Measurements from ENCODE around the gene COBLL1. TPM values are rescaled to one million over a fixed set of nuclear protein-coding genes. Genes with fewer than 3 reads are reported as not detected.

Gene COBLL1
- total RNA-seq, 1 experiment from 2014 or later: 0.96 TPM

- no peak for DNase-seq (ENCODE audit: low read depth)
Measured at GRCh38 chr2:164711766-164712138, 129.9 kb downstream of the COBLL1 start.

DNA sequence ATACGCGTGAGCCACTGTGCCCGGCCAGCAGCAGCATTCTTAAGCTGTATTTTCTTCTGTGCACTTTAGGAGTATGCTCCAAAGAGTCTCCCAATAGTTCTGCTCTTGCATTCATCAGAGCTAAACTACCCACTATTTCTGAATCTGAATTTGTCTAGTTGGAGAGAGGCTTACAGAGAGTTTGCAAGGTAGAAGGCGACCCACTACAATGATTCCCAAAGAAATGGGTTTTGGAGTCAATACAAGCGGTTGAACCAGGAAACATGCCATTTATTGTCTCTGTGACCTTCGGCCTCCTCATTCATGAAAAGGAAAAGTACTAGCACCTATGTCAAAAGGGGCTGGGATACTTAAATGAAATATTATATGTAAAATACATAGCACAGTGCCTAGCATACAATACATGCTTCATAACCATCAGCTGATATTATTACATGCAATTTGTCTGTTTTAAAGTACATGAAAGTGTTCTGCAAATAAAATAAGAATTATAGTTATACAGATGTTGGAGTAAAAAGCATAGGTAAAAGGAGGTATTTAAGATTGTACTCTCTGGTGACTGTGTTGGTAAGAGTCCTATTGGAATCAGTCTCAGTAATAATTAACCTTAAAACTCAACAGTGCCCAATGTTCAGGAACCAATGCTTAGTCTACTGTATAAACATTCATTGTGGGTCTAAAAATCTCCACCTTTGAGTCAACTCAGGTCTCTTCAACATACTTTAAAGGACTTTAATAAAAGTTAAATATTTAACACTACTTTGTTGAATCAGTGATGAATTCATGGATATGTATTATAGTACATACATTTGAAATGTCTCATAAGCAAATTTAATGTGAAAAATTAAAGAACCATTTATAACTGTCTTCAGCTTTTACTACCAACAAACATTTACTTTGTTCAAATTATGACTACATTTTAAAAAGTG lies 130.5 kb downstream of the COBLL1 start:
- DNase-seq (ENCODE audit: low read depth): no peak

GRCh38 chr2:164710252-164710836 lies 131.3 kb downstream of the COBLL1 start:
- peak; percentile 8 for DNase-seq (ENCODE audit: low read depth)

- peak; percentile 49 for DNase-seq (ENCODE audit: low read depth)
Measured at GRCh38 chr2:164706522-164706921, 135.1 kb downstream of the COBLL1 start.

DNA sequence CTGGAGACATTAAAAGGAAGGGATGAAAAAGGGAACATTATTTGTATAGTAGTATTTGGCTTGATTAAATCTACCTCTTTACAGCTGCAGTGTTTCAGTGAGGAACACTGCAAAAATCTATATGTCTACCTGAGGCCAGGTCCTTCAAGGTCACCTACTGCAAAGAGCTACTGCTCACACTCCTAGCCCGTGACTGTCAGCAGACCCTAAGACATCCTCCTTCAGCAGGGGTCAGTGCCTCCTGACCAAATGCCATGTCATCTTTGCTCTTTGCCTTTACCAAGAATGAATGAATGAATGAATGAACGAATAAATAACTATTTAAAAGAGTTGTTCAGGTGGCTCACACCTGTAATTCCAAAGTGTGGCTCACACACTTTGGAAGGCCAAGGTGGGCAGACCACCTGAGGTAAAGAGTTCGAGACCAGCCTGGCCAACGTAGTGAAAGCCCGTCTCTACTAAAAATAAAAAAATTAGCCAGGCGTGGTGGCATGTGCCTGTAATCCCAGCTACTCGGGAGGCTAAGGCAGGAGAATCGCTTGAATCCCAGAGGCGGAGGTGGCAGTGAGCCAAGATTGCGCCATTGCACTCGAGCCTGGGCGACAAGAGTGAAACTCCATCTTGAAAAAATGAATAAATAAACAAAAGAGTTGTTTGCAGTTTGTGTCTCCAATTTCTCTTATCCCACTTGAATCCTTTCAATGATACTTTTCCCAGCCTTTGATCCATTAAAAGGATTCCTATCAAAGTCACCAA lies 136.0 kb downstream of the COBLL1 start:
- DNase-seq (ENCODE audit: low read depth): no peak

GRCh38 chr2:164703915-164704706 lies 137.5 kb downstream of the COBLL1 start:
- DNase-seq (ENCODE audit: low read depth): no peak

GRCh38 chr2:164701565-164701964 lies 140.1 kb downstream of the COBLL1 start:
- no peak for DNase-seq (ENCODE audit: low read depth)

DNA sequence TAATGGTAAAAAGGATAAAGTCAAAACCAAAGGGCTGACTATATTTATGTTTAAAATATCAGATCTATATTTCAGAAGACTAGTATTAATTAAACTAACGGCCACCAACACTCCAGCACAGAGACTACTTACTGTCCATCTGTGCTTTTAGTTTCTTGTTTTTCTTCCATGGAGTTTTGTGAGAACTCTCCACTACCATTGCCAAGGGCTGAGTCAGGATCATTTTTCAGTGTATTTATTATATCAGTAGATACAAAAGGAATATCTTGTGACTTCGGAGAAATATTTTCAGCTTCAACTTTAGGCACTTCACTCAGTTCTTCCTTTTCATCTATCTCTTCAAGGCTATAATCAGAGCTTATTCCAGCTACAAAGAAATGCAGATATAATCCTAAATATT lies 141.2 kb downstream of the COBLL1 start:
- DNase-seq (ENCODE audit: low read depth): no peak

DNA sequence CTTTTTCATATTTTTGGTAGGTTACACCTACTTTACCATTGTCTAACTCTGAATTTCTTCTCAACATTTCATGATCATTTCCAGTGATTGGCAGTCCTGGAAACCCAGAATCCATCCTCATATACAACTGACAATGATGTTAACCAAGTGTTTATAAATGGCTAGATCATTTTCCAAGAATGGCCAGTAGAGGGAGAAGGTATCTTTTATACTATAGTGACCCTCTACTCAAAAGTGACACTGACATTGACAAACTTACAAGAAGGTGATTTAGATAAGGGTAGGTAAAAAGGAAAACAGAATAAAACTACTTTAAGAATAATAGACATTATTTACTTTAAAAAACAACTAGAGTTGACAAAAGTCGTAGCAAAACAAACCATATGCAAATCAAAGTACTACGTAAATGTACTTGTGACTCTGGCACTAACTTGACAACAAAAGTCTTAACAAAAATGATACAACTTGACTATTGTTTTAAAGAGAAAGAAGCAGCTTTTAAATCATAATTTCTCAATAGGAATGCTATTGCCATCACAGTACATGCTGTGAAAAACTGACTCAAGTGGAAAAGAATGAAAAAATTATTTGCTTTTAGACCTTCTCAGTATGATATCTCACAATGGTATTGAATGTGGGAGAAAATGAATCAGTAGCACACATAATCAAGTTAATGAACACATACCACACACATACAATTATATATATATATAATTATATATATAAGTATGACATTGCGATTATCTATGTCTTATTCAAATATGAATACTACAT lies 143.7 kb downstream of the COBLL1 start:
- DNase-seq (ENCODE audit: low read depth): peak; percentile 6

GRCh38 chr2:164696634-164697033 lies 145.0 kb downstream of the COBLL1 start:
- DNase-seq (ENCODE audit: low read depth): no peak

- no peak for DNase-seq (ENCODE audit: low read depth)
Measured at GRCh38 chr2:164694275-164694695, 147.3 kb downstream of the COBLL1 start.

DNA sequence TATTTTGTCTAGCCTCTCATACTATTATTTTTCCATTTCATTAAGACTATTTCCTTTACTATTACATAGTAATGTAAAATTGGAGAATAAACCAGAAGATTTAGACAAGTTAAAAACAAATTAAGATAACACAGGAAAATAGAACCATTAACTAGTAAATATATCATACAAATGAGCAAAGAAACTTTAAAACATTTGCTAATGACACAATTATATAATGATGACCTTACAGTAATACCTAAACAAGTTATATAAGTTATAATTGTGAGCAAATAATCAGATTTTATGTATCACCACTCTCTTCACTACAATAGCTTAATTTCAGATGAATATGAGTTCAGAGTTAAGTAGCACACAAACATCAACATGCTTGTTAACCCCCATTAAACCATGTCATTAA lies 147.8 kb downstream of the COBLL1 start:
- no peak for DNase-seq (ENCODE audit: low read depth)

DNA sequence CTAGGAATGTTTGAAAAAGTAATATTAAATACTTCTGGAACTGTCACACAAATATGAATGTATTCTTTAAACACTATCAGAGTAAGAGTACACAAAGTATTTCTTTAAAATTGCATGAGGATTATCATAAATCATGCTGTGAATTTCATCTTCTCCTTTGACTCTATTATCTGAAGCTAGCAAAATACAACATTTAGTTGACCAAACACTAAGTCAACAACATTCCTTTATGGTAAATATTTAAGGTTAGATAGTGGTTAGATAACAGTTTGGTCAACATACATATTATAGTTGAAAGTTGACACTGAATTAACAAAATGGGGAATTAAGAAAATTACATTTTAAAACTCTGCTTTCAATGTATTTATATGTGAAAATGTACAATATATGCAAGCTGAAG lies 148.2 kb downstream of the COBLL1 start:
- DNase-seq (ENCODE audit: low read depth): no peak

- no peak for DNase-seq (ENCODE audit: low read depth)
Measured at GRCh38 chr2:164692958-164693357, 148.7 kb downstream of the COBLL1 start.

GRCh38 chr2:164692114-164692513 lies 149.5 kb downstream of the COBLL1 start:
- no peak for DNase-seq (ENCODE audit: low read depth)

- DNase-seq (ENCODE audit: low read depth): no peak
Measured at GRCh38 chr2:164691346-164691887, 150.2 kb downstream of the COBLL1 start.

DNA sequence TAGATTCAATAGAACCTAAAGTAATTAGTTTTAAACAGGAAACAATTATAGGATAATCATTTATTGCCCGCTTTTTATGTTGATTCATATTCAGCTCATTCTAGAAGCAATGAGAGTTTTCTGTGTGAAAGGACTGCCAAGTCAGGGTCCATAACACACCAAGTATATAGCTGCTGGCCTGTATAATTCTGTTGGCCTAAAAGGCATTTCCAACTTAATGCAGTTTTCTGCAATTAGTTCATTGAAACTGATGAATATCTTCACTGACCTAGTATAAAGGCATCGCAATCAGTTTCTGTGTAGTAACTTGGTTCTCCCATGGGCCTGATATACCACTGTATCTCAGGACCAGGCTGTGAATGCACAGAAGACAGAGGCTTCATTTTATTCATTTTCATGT lies 151.3 kb downstream of the COBLL1 start:
- DNase-seq (ENCODE audit: low read depth): no peak

- no peak for DNase-seq (ENCODE audit: low read depth)
Measured at GRCh38 chr2:164688896-164689419, 152.7 kb downstream of the COBLL1 start.

GRCh38 chr2:164681009-164681408 lies 160.6 kb downstream of the COBLL1 start:
- DNase-seq (ENCODE audit: low read depth): no peak

DNA sequence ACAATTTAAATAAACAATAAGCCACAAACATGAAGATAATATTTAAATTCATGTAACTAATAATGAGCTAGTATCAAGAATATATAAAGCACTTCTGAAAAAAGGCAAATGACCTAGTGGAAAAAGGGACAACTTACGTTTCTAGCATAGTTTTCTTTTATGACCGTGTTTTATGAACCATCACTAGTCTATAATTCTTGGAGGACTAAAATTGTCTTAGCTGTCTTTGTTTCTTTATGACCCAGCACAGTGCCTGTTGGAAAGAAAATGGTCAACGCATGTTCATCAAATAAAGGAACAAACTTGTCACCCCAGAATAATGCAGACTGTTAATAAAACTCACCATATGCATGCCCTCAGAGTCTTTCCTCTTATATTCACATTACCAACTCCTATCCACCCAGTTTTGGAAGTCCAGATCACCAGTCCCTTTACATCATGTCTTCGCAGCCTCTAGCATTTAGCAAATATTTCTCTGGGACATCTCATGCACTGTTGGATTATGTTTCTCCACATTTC lies 162.9 kb downstream of the COBLL1 start:
- DNase-seq (ENCODE audit: low read depth): no peak

All from RPMI7951 (cell line).